GM12878 (cell line): ENCODE data around the gene SETD4. TPM values are rescaled to one million over a fixed set of nuclear protein-coding genes. Genes with fewer than 3 reads are reported as not detected.

ENCODE experiments used
- ATAC-seq: fragments of 200-7000 bp; cut with Tn5 transposase; 3 replicates; pipeline ENCODE4 v1.9.1; 2020; ENCODE audit warnings: mild to moderate bottlenecking, moderate library complexity
- BruUV-seq: library from RNA; stranded (reverse); fragments of 400-500 nt; replicated peaks from 2 replicates; lab custom pipeline; 2021; lab: Mats Ljungman, UMichigan
- CTCF ChIA-PET: fragments of 300-600 bp; sonication (Branson Sonifier 250); formaldehyde crosslinking; extraction: SDS; loops from one replicate; lab custom pipeline; 2021; ENCODE audit warnings: inconsistent platforms; lab: Yijun Ruan, JAX
- POLR2A ChIA-PET: fragments of 350-600 bp; formaldehyde crosslinking; extraction: SDS; loops from one replicate; lab custom pipeline; 2021; ENCODE audit warnings: inconsistent platforms; lab: Charles Lee
- RAD21 ChIA-PET: fragments of 300-600 bp; sonication (Branson Sonifier 250); formaldehyde crosslinking; loops from one replicate; lab custom pipeline; 2023; ENCODE audit warnings: antibody characterized with exemption; ENCODE audit not compliant: unreplicated experiment; lab: Charles Lee
- SMC1A ChIA-PET: fragments of 300-600 bp; sonication (Branson Sonifier 250); formaldehyde crosslinking; loops from one replicate; lab custom pipeline; 2023; ENCODE audit not compliant: unreplicated experiment, uncharacterized antibody; lab: Charles Lee
- DNase-seq: peaks from one replicate; pipeline ENCODE4 v3.0.0-alpha.2; 2011; ENCODE audit warnings: low read depth, low spot score
- FAIRE-seq: peaks from 3 replicates; lab custom pipeline; 2011; peaks lifted over from hg19 to GRCh38; lab: Jason Lieb, UNC
- H2AFZ ChIP-seq: 2 replicates; pipeline ENCODE4 v1.6.0; 2011; ENCODE audit warnings: low read depth, low read length, control low read depth; ENCODE audit not compliant: control insufficient read depth
- H3K27ac ChIP-seq: 2 replicates; pipeline ENCODE4 v1.5.1; 2011; ENCODE audit warnings: control low read depth; ENCODE audit not compliant: control insufficient read depth, insufficient read depth
- H3K27me3 ChIP-seq, 2 experiments: replicated peaks in 1 of 2; 2 replicates each; pipeline versions ENCODE4 v1.6.0 to v1.6.1; 2011; ENCODE audit warnings: low read length in 1 of 2; ENCODE audit not compliant: control insufficient read depth in 2 of 2, insufficient read depth in 2 of 2
- H3K36me3 ChIP-seq, 2 experiments: 2 replicates each; pipeline ENCODE4 v1.5.1; 2011; ENCODE audit warnings: low read length in 1 of 2; ENCODE audit not compliant: control insufficient read depth in 2 of 2, insufficient read depth in 2 of 2
- H3K4me1 ChIP-seq: 2 replicates; pipeline ENCODE4 v1.6.1; 2011; ENCODE audit warnings: mild to moderate bottlenecking, low read length, moderate library complexity, mixed read lengths; ENCODE audit not compliant: control insufficient read depth, insufficient read depth
- H3K4me2 ChIP-seq: 2 replicates; pipeline ENCODE4 v1.6.0; 2011; ENCODE audit warnings: control low read depth; ENCODE audit not compliant: control insufficient read depth, insufficient read depth
- H3K4me3 ChIP-seq: fragments of 200-600 bp; sonication (generic); 2 replicates; pipeline ENCODE4 v1.5.1; 2016
- H3K79me2 ChIP-seq: 2 replicates; pipeline ENCODE4 v1.6.0; 2011; ENCODE audit warnings: low read length; ENCODE audit not compliant: control insufficient read depth, insufficient read depth
- H3K9ac ChIP-seq: 2 replicates; pipeline ENCODE4 v1.8.0; 2011; ENCODE audit warnings: low read length, control low read depth, mixed read lengths; ENCODE audit not compliant: control insufficient read depth, insufficient read depth
- H3K9me3 ChIP-seq: replicated peaks from 3 replicates; pipeline ENCODE4 v1.5.1; 2011; ENCODE audit warnings: mild to moderate bottlenecking, low read length; ENCODE audit not compliant: control insufficient read depth, insufficient read depth
- H4K20me1 ChIP-seq: 2 replicates; pipeline ENCODE4 v1.6.0; 2011; ENCODE audit not compliant: control insufficient read depth, insufficient read depth
- ATF3 ChIP-seq: IDR thresholded peaks from 2 replicates; pipeline ENCODE4 v1.6.1; 2011; ENCODE audit warnings: low read depth, mild to moderate bottlenecking, low read length, moderate library complexity, borderline replicate concordance; ENCODE audit errors: extremely low read depth
- E4F1 ChIP-seq: fragments of 450-650 bp; IDR thresholded peaks from 2 replicates; pipeline ENCODE4 v1.6.1; 2018; ENCODE audit warnings: borderline replicate concordance, mild to moderate bottlenecking; ENCODE audit not compliant: partially characterized antibody
- EED ChIP-seq: sonication (generic); IDR thresholded peaks from 2 replicates; pipeline ENCODE4 v1.6.1; 2016; ENCODE audit warnings: antibody characterized with exemption, low read depth
- HCFC1 ChIP-seq: fragments of 150-350 bp; IDR thresholded peaks from 2 replicates; pipeline ENCODE4 v1.6.1; 2014; ENCODE audit warnings: low read length
- MYC ChIP-seq: IDR thresholded peaks from 2 replicates; pipeline ENCODE4 v1.6.1; 2011; ENCODE audit warnings: mild to moderate bottlenecking, low read length, moderate library complexity, inconsistent platforms; ENCODE audit not compliant: insufficient read depth, insufficient replicate concordance, insufficient read length, severe bottlenecking
- NR2F1 ChIP-seq: fragments of 450-650 bp; conservative IDR thresholded peaks from 2 replicates; pipeline ENCODE4 v1.6.1; 2017; ENCODE audit warnings: mild to moderate bottlenecking
- POLR2AphosphoS2 ChIP-seq: IDR thresholded peaks from 2 replicates; pipeline ENCODE4 v1.6.1; 2011; ENCODE audit warnings: low read depth, mild to moderate bottlenecking, low read length, improper control_type of control experiment, moderate library complexity
- RAD51 ChIP-seq: fragments of 450-650 bp; IDR thresholded peaks from 2 replicates; pipeline ENCODE4 v1.6.1; 2016; ENCODE audit warnings: moderate library complexity, mild to moderate bottlenecking, inconsistent platforms
- RB1 ChIP-seq: fragments of 450-650 bp; formaldehyde crosslinking; IDR thresholded peaks from 2 replicates; pipeline ENCODE4 v1.6.1; 2017; ENCODE audit warnings: mild to moderate bottlenecking, borderline replicate concordance
- SMAD5 ChIP-seq: IDR thresholded peaks from 2 replicates; pipeline ENCODE4 v1.6.1; 2016; ENCODE audit warnings: antibody characterized with exemption, low read depth
- ZNF274 ChIP-seq: IDR thresholded peaks from one replicate; pipeline ENCODE4 v1.8.0; 2011; ENCODE audit not compliant: insufficient read length, insufficient read depth
- WGBS: methylation state at CpG from one replicate; pipeline ENCODE4 v1.1.6; 2016; ENCODE audit warnings: low lambda C conversion rate; ENCODE audit not compliant: insufficient replicate concordance, insufficient coverage; ENCODE audit errors: missing lambda C conversion rate; 5-methylcytosine and 5-hydroxymethylcytosine counted together
- in situ Hi-C: fragments of 300-500 bp; cut with MboI; formaldehyde crosslinking; loops from 9 replicates; pipeline ENCODE4 v1.14.3; 2018; ENCODE audit warnings: mixed read lengths
- intact Hi-C: fragments of 100-400 bp; cut with micrococcal nuclease; formaldehyde crosslinking; loops from one replicate; pipeline ENCODE4 v1.14.2; 2022; ENCODE audit not compliant: unreplicated experiment
- polyA plus RNA-seq, 11 experiments: library from polyadenylated mRNA; depleted of rRNA in 4 of 11; unstranded in 6 of 11; stranded (reverse) in 5 of 11; fragments of >200 nt; fragmentation: Nextera tagmentation in 4 of 11; fragmentation: Illumina TruSeq in 1 of 11; extraction: Ambion mirVana in 4 of 11; extraction: Trizol in 1 of 11; gene quantifications; 1 replicate in 1 of 11; 2 replicates in 10 of 11; pipeline versions ENCODE4 v1.2.1 to v1.2.3, GENCODE V29; 2011 to 2016; ENCODE audit warnings: inconsistent platforms in 2 of 11, missing spikeins in 2 of 11, low read depth in 1 of 11
- total RNA-seq, 4 experiments: library from RNA; depleted of rRNA in 3 of 4; stranded (reverse); fragments of >200 nt in 3 of 4; fragmentation: Illumina TruSeq in 1 of 4; extraction: Trizol in 1 of 4; gene quantifications; 2 replicates each; pipeline versions ENCODE4 v1.2.1 to v1.2.3, GENCODE V29; 2013 to 2021
- TF ChIP-seq, protein P1 (sequence below): fragments of 450-650 bp; conservative IDR thresholded peaks from 2 replicates; pipeline ENCODE4 v1.6.1; 2017; ENCODE audit warnings: mild to moderate bottlenecking, moderate library complexity
- TF ChIP-seq, protein P2 (sequence below): fragments of 450-650 bp; formaldehyde crosslinking; IDR thresholded peaks from 2 replicates; pipeline ENCODE4 v1.5.0; 2022; ENCODE audit warnings: mild to moderate bottlenecking, missing genetic modification characterization

Gene SETD4
- total and polyA plus RNA-seq, 10 of the 15 experiments (the other 5 are each of a cell fraction or from before 2014, with no cell fraction given) = 10.3 to 37.0 (median 18.6) TPM

GRCh38 chr21:36069713-36070583, 9.6 kb upstream of the SETD4 start, which contains the start of gene CBR1:
TSS of gene CBR1 (plus strand) at chr21:36070024. CDS start at chr21:36070116, 92 bp downstream.
- in situ Hi-C loops = no loop called here
- SMC1A ChIA-PET = interaction anchor here (0.6 to 1.4 kb wide), 4 partner anchors 12 to 31 kb away, joined by 3 to 4 read pairs (median 3); no protein-coding TSS in a partner anchor
- DNase-seq (peak; percentile 47), ATAC-seq (peak; percentile 99), FAIRE-seq (peak; percentile 79)
- Histone ChIP-seq H3K4me3 (peak within 1 kb of the TSS; percentile 81), H3K79me2 (peaks cover 5% of the 10 kb centered on the region), H4K20me1 (no peaks in the 10 kb centered on the region), H3K4me1 (peaks cover 4% of the 10 kb centered on the region), H3K27ac (peak within 1 kb of the TSS; percentile 71), H3K9ac (peak within 1 kb of the TSS; percentile 71), H3K4me2 (peak within 1 kb of the TSS; percentile 92), H3K27me3 (no peaks in the 10 kb centered on the region), H3K9me3 (peaks cover 6% of the 10 kb centered on the region), H2AFZ (peak within 1 kb of the TSS; percentile 98), H3K36me3 (peaks cover 0 to 3% of the 10 kb centered on the region in 2 experiments; a peak in 1 of 4 replicates)
- TSS peak; percentile 79 for BruUV-seq
- intact Hi-C loops = no loop called here
- CTCF ChIA-PET = interaction anchor here (0.8 kb wide), 1 partner anchor 42 kb away, joined by 3 read pairs; no protein-coding TSS in a partner anchor
- RAD21 ChIA-PET = interaction anchor here (1.4 kb wide), 1 partner anchor 10 kb away, joined by 3 read pairs; no protein-coding TSS in a partner anchor
- POLR2A ChIA-PET = interaction anchor here (0.7 to 1.3 kb wide), 2 partner anchors 10 to 196 kb away, joined by 4 to 5 read pairs; partner anchors contain the start of gene SETD4
- WGBS = 1% methylated on average over 69 of the region's 71 CpGs
- TF ChIP-seq EED = no peak
- peak; percentile 65; the same call in 1 of the 2 replicates for TF ChIP-seq RAD51
- TF ChIP-seq SMAD5 = peak; percentile 60; the same call in 1 of the 2 replicates
- no peak for TF ChIP-seq ZNF274
- TF ChIP-seq POLR2AphosphoS2 = 0 out of 2 replicates have a peak, but pooled peaks have one; percentile 59
- TF ChIP-seq, protein P1, sequence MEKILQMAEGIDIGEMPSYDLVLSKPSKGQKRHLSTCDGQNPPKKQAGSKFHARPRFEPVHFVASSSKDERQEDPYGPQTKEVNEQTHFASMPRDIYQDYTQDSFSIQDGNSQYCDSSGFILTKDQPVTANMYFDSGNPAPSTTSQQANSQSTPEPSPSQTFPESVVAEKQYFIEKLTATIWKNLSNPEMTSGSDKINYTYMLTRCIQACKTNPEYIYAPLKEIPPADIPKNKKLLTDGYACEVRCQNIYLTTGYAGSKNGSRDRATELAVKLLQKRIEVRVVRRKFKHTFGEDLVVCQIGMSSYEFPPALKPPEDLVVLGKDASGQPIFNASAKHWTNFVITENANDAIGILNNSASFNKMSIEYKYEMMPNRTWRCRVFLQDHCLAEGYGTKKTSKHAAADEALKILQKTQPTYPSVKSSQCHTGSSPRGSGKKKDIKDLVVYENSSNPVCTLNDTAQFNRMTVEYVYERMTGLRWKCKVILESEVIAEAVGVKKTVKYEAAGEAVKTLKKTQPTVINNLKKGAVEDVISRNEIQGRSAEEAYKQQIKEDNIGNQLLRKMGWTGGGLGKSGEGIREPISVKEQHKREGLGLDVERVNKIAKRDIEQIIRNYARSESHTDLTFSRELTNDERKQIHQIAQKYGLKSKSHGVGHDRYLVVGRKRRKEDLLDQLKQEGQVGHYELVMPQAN = no peak
- TF ChIP-seq MYC = peak; percentile 55
- peak; percentile 44; the same call in 1 of the 2 replicates for TF ChIP-seq ATF3
- TF ChIP-seq, protein P2, sequence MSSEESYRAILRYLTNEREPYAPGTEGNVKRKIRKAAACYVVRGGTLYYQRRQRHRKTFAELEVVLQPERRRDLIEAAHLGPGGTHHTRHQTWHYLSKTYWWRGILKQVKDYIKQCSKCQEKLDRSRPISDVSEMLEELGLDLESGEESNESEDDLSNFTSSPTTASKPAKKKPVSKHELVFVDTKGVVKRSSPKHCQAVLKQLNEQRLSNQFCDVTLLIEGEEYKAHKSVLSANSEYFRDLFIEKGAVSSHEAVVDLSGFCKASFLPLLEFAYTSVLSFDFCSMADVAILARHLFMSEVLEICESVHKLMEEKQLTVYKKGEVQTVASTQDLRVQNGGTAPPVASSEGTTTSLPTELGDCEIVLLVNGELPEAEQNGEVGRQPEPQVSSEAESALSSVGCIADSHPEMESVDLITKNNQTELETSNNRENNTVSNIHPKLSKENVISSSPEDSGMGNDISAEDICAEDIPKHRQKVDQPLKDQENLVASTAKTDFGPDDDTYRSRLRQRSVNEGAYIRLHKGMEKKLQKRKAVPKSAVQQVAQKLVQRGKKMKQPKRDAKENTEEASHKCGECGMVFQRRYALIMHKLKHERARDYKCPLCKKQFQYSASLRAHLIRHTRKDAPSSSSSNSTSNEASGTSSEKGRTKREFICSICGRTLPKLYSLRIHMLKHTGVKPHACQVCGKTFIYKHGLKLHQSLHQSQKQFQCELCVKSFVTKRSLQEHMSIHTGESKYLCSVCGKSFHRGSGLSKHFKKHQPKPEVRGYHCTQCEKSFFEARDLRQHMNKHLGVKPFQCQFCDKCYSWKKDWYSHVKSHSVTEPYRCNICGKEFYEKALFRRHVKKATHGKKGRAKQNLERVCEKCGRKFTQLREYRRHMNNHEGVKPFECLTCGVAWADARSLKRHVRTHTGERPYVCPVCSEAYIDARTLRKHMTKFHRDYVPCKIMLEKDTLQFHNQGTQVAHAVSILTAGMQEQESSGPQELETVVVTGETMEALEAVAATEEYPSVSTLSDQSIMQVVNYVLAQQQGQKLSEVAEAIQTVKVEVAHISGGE (CRISPR knock-in tag) = no peak
- TF ChIP-seq NR2F1 = no peak
- no peak for TF ChIP-seq E4F1
- TF ChIP-seq RB1 = 0 out of 2 replicates have a peak, but pooled peaks have one; percentile 30
- TF ChIP-seq HCFC1 = no peak
